ENCODE results near the gene BHLHA15.

The BHLHA15 gene

GRCh38 chr7:98242342-98242741 is 31.1 kb downstream of the BHLHA15 start:
- no peak for TF ChIP-seq CTCF (IDR thresholded peaks at IDR 0.05; ENCODE audit: extremely low read depth, insufficient read depth, missing control alignments)
- DNase-seq (ENCODE audit: low spot score) = no peak
- in situ Hi-C loops (cut with MboI; ENCODE audit: low pct_unique_long_range_greater_than_20kb, low sequenced_read_pairs, unreplicated experiment) = no loop called here

- in situ Hi-C loops (cut with MboI; ENCODE audit: low pct_unique_long_range_greater_than_20kb, low sequenced_read_pairs, unreplicated experiment) = no loop called here
- DNase-seq (ENCODE audit: low spot score) = no peak
- TF ChIP-seq CTCF (IDR thresholded peaks at IDR 0.05; ENCODE audit: extremely low read depth, insufficient read depth, missing control alignments) = no peak
Observed at GRCh38 chr7:98242934-98243333, 31.7 kb downstream of the BHLHA15 start.

GRCh38 chr7:98244871-98245270 is 33.6 kb downstream of the BHLHA15 start:
- in situ Hi-C loops (cut with MboI; ENCODE audit: low pct_unique_long_range_greater_than_20kb, low sequenced_read_pairs, unreplicated experiment) = no loop called here
- DNase-seq (ENCODE audit: low spot score) = no peak
- no peak for TF ChIP-seq CTCF (IDR thresholded peaks at IDR 0.05; ENCODE audit: extremely low read depth, insufficient read depth, missing control alignments)

- DNase-seq (ENCODE audit: low spot score) = no peak
- in situ Hi-C loops (cut with MboI; ENCODE audit: low pct_unique_long_range_greater_than_20kb, low sequenced_read_pairs, unreplicated experiment) = no loop called here
- no peak for TF ChIP-seq CTCF (IDR thresholded peaks at IDR 0.05; ENCODE audit: extremely low read depth, insufficient read depth, missing control alignments)
Observed at GRCh38 chr7:98248156-98248555, 36.9 kb downstream of the BHLHA15 start.

- no peak for TF ChIP-seq CTCF (IDR thresholded peaks at IDR 0.05; ENCODE audit: extremely low read depth, insufficient read depth, missing control alignments)
- peak; percentile 10 for DNase-seq (ENCODE audit: low spot score)
- in situ Hi-C loops (cut with MboI; ENCODE audit: low pct_unique_long_range_greater_than_20kb, low sequenced_read_pairs, unreplicated experiment) = no loop called here
Observed at GRCh38 chr7:98249106-98249505, 37.9 kb downstream of the BHLHA15 start.

- in situ Hi-C loops (cut with MboI; ENCODE audit: low pct_unique_long_range_greater_than_20kb, low sequenced_read_pairs, unreplicated experiment) = no loop called here
- peak; percentile 78 for DNase-seq (ENCODE audit: low spot score)
- TF ChIP-seq CTCF (IDR thresholded peaks at IDR 0.05; ENCODE audit: extremely low read depth, insufficient read depth, missing control alignments) = no peak
Observed at GRCh38 chr7:98250789-98251188, 39.5 kb downstream of the BHLHA15 start.

- peak; percentile 68 for DNase-seq (ENCODE audit: low spot score)
- in situ Hi-C loops (cut with MboI; ENCODE audit: low pct_unique_long_range_greater_than_20kb, low sequenced_read_pairs, unreplicated experiment) = no loop called here
- no peak for TF ChIP-seq CTCF (IDR thresholded peaks at IDR 0.05; ENCODE audit: extremely low read depth, insufficient read depth, missing control alignments)
Observed at GRCh38 chr7:98251231-98251600, 40.0 kb downstream of the BHLHA15 start.
